Type B pancreatic cell (in vitro differentiated cells): ENCODE data around the gene FDXACB1. TPM values are rescaled to one million over a fixed set of nuclear protein-coding genes. Genes with fewer than 3 reads are reported as not detected.

ENCODE experiments used
- DNase-seq: peaks from one replicate; pipeline ENCODE4 v3.0.0; 2021; ENCODE audit warnings: mixed read lengths; ENCODE audit not compliant: unreplicated experiment; ENCODE audit errors: extremely low spot score
- H3K27ac Mint-ChIP-seq: 2 replicates; pipeline ENCODE4 v1.8.0; 2021; ENCODE audit warnings: mild to moderate bottlenecking, mixed read lengths
- H3K27me3 Mint-ChIP-seq: 2 replicates; pipeline ENCODE4 v1.8.0; 2021; ENCODE audit warnings: mixed read lengths
- H3K36me3 Mint-ChIP-seq: 2 replicates; pipeline ENCODE4 v1.8.0; 2021; ENCODE audit warnings: mixed read lengths
- H3K4me1 Mint-ChIP-seq: one replicate; pipeline ENCODE4 v1.8.0; 2021; ENCODE audit warnings: mixed read lengths; ENCODE audit not compliant: unreplicated experiment
- H3K4me3 Mint-ChIP-seq: 2 replicates; pipeline ENCODE4 v1.8.0; 2021; ENCODE audit warnings: mild to moderate bottlenecking, mixed read lengths
- H3K9me3 Mint-ChIP-seq: 2 replicates; pipeline ENCODE4 v1.8.0; 2021; ENCODE audit warnings: mixed read lengths
- total RNA-seq: library from RNA; stranded (reverse); gene quantifications from 2 replicates; pipeline ENCODE4 v1.2.1, GENCODE V29; 2021; ENCODE audit warnings: low replicate concordance
- TF ChIP-seq, protein P1 (sequence below): fragments of 200-600 bp; sonication (generic); conservative IDR thresholded peaks from 2 replicates; pipeline ENCODE4 v1.5.0; 2021; ENCODE audit warnings: antibody characterized with exemption, mild to moderate bottlenecking

FDXACB1 gene
- total RNA-seq, 1 donor from 2014 or later: 2.9 TPM

GRCh38 chr11:111860257-111860656, 18.7 kb downstream of the FDXACB1 start:
- no peak overlapping the region for H3K27ac Mint-ChIP-seq
- no peak overlapping the region for H3K4me3 Mint-ChIP-seq
- no peaks in the 10 kb centered on the region for H3K4me1 Mint-ChIP-seq
- peaks cover 15% of the 10 kb centered on the region for H3K36me3 Mint-ChIP-seq
- no peaks in the 10 kb centered on the region for H3K27me3 Mint-ChIP-seq
- TF ChIP-seq, protein P1, sequence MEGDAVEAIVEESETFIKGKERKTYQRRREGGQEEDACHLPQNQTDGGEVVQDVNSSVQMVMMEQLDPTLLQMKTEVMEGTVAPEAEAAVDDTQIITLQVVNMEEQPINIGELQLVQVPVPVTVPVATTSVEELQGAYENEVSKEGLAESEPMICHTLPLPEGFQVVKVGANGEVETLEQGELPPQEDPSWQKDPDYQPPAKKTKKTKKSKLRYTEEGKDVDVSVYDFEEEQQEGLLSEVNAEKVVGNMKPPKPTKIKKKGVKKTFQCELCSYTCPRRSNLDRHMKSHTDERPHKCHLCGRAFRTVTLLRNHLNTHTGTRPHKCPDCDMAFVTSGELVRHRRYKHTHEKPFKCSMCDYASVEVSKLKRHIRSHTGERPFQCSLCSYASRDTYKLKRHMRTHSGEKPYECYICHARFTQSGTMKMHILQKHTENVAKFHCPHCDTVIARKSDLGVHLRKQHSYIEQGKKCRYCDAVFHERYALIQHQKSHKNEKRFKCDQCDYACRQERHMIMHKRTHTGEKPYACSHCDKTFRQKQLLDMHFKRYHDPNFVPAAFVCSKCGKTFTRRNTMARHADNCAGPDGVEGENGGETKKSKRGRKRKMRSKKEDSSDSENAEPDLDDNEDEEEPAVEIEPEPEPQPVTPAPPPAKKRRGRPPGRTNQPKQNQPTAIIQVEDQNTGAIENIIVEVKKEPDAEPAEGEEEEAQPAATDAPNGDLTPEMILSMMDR: no peak
- no peaks in the 10 kb centered on the region for H3K9me3 Mint-ChIP-seq
- no peak for DNase-seq

GRCh38 chr11:111855506-111855905, 23.5 kb downstream of the FDXACB1 start:
- DNase-seq: no peak
- TF ChIP-seq, protein P1: no peak
- Mint-ChIP-seq H3K9me3 (no peaks in the 10 kb centered on the region), H3K27ac (no peak overlapping the region), H3K4me1 (no peaks in the 10 kb centered on the region), H3K27me3 (no peaks in the 10 kb centered on the region), H3K4me3 (no peak overlapping the region), H3K36me3 (peaks cover 25% of the 10 kb centered on the region)

DNA sequence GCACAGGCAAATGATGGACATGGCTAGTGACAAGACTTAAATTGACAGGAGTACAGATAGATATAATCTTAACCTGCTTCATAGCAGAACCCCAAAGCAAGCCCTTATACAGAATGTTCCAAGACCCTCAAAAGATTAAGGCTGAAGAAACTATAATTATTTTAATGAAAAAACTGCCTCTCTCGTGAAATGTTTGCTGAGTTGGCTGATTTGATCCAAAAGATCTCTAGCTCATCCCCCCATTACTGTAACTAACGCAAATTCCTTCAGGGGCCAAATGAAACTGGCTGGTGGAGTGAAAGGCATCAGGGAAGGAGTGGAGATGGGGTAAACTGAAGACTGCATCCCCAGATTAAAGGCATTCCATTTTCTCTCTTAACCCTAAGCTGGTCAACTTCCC, 26.9 kb downstream of the FDXACB1 start:
- Mint-ChIP-seq H3K4me3 (no peak overlapping the region), H3K27me3 (no peaks in the 10 kb centered on the region), H3K36me3 (peaks cover 20% of the 10 kb centered on the region), H3K9me3 (no peaks in the 10 kb centered on the region), H3K4me1 (peaks cover 2% of the 10 kb centered on the region), H3K27ac (no peak overlapping the region)
- DNase-seq: no peak
- TF ChIP-seq, protein P1: no peak

- Mint-ChIP-seq H3K36me3 (peaks cover 24% of the 10 kb centered on the region), H3K27ac (no peak overlapping the region)
- TF ChIP-seq, protein P1: peak; percentile 21
Measured at GRCh38 chr11:111851636-111852035, 27.3 kb downstream of the FDXACB1 start.

DNA sequence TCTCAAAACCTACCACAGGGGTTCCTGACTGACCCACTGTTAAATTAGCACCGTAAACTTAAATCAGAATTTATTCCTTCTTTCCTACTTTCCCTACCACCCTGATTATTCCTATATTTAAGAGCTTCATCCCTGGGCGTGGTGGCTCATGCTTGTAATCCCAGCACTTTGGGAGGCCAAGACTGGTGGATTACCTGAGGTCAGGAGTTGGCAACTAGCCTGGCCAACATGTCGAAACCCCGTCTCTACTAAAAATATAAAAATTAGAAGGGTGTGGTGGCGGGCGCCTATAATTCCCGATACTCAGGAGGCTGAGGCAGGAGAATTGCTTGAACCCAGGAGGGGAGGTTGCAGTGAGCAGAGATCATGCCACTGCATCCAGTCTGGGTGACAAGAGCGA, 27.9 kb downstream of the FDXACB1 start:
- DNase-seq: no peak
- TF ChIP-seq, protein P1: no peak
- Mint-ChIP-seq H3K27ac (no peak overlapping the region), H3K4me1 (peaks cover 11% of the 10 kb centered on the region), H3K4me3 (no peak overlapping the region), H3K27me3 (no peaks in the 10 kb centered on the region), H3K36me3 (peaks cover 28% of the 10 kb centered on the region), H3K9me3 (no peaks in the 10 kb centered on the region)

More at GRCh38 chr11:111851636-111852035, 27.3 kb downstream of the FDXACB1 start:
- Mint-ChIP-seq H3K4me3 (no peak overlapping the region), H3K9me3 (no peaks in the 10 kb centered on the region), H3K27me3 (no peaks in the 10 kb centered on the region), H3K4me1 (peaks cover 7% of the 10 kb centered on the region)
- no peak for DNase-seq

DNA sequence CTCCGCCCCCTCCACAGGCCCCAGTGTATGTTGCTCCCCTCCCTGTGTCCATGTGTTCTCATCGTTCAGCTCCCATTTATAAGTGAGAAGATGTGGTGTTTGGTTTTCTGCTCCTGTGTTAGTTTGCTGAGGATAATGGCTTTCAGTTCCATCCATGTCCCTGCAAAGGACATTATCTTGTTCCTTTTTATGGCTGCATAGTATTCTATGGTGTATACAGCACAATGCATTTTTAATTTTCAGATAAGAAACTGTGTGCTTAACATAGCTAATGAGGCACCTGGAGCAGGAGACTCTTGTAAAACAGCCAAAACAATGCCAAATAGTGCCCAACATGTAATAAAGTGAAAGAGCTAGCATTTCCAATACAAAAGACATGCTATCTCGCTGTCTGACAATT, 29.3 kb downstream of the FDXACB1 start:
- H3K9me3 Mint-ChIP-seq: no peaks in the 10 kb centered on the region
- TF ChIP-seq, protein P1: no peak
- peaks cover 26% of the 10 kb centered on the region for H3K36me3 Mint-ChIP-seq
- H3K27ac Mint-ChIP-seq: no peak overlapping the region
- peaks cover 11% of the 10 kb centered on the region for H3K4me1 Mint-ChIP-seq
- DNase-seq: no peak
- H3K27me3 Mint-ChIP-seq: no peaks in the 10 kb centered on the region
- H3K4me3 Mint-ChIP-seq: no peak overlapping the region
